Mesothelial cell of epicardium (in vitro differentiated cells): ENCODE measurements around the gene DRC7. TPM values are rescaled to one million over a fixed set of nuclear protein-coding genes. Genes with fewer than 3 reads are reported as not detected.

Source experiments
- DNase-seq, 2 experiments: peaks; one replicate each; pipeline ENCODE4 v3.0.0; 2021; ENCODE audit warnings: low spot score in 2 of 2; ENCODE audit not compliant: unreplicated experiment in 2 of 2
- H3K27ac Mint-ChIP-seq: 2 replicates; pipeline ENCODE4 v1.8.0; 2021; ENCODE audit warnings: mixed read lengths
- H3K27me3 Mint-ChIP-seq: 2 replicates; pipeline ENCODE4 v1.8.0; 2021; ENCODE audit warnings: low read depth, mixed read lengths
- H3K36me3 Mint-ChIP-seq: 2 replicates; pipeline ENCODE4 v1.8.0; 2021; ENCODE audit warnings: mixed read lengths
- H3K4me1 Mint-ChIP-seq: 2 replicates; pipeline ENCODE4 v1.8.0; 2021; ENCODE audit warnings: mixed read lengths
- H3K4me3 Mint-ChIP-seq: 2 replicates; pipeline ENCODE4 v1.8.0; 2021; ENCODE audit warnings: mild to moderate bottlenecking, moderate library complexity, mixed read lengths
- H3K9me3 Mint-ChIP-seq: 2 replicates; pipeline ENCODE4 v1.8.0; 2021; ENCODE audit warnings: mixed read lengths
- CTCF ChIP-seq: fragments of 200-600 bp; sonication (generic); IDR thresholded peaks from one replicate; pipeline ENCODE4 v1.5.0; 2021; ENCODE audit warnings: antibody characterized with exemption; ENCODE audit not compliant: unreplicated experiment
- total RNA-seq: library from RNA; stranded (reverse); gene quantifications from 3 replicates; pipeline ENCODE4 v1.2.1, GENCODE V29; 2021

DRC7 gene
- total RNA-seq, 1 donor from 2014 or later: not detected

- H3K27ac Mint-ChIP-seq: no peak overlapping the region
- TF ChIP-seq CTCF: no peak
- H3K4me3 Mint-ChIP-seq: no peak overlapping the region
- H3K9me3 Mint-ChIP-seq: no peaks in the 10 kb centered on the region
- H3K4me1 Mint-ChIP-seq: peaks cover 9% of the 10 kb centered on the region
- peaks cover 13% of the 10 kb centered on the region for H3K36me3 Mint-ChIP-seq
- DNase-seq: no peak
- H3K27me3 Mint-ChIP-seq: no peaks in the 10 kb centered on the region
These were observed 62.1 kb downstream of the DRC7 start for GRCh38 chr16:57756424-57757325.

GRCh38 chr16:57757326-57757786 is 62.8 kb downstream of the DRC7 start:
- peaks cover 9% of the 10 kb centered on the region for H3K4me1 Mint-ChIP-seq
- no peaks in the 10 kb centered on the region for H3K9me3 Mint-ChIP-seq
- TF ChIP-seq CTCF: peak; percentile 97
- H3K36me3 Mint-ChIP-seq: peaks cover 10% of the 10 kb centered on the region
- H3K27me3 Mint-ChIP-seq: no peaks in the 10 kb centered on the region
- DNase-seq: peak; percentile 70 to 92
- no peak overlapping the region for H3K27ac Mint-ChIP-seq
- no peak overlapping the region for H3K4me3 Mint-ChIP-seq

GRCh38 chr16:57757883-57758282 is 63.3 kb downstream of the DRC7 start:
- Mint-ChIP-seq H3K27ac (no peak overlapping the region), H3K9me3 (no peaks in the 10 kb centered on the region), H3K4me1 (peaks cover 9% of the 10 kb centered on the region), H3K4me3 (no peak overlapping the region), H3K36me3 (peaks cover 10% of the 10 kb centered on the region), H3K27me3 (no peaks in the 10 kb centered on the region)
- no peak for DNase-seq
- TF ChIP-seq CTCF: no peak

GRCh38 chr16:57758331-57759117 is 63.9 kb downstream of the DRC7 start:
- Mint-ChIP-seq H3K27me3 (no peaks in the 10 kb centered on the region), H3K4me3 (no peak overlapping the region), H3K4me1 (peaks cover 13% of the 10 kb centered on the region), H3K27ac (no peak overlapping the region), H3K9me3 (no peaks in the 10 kb centered on the region), H3K36me3 (peaks cover 10% of the 10 kb centered on the region)
- TF ChIP-seq CTCF: no peak
- no peak for DNase-seq

GRCh38 chr16:57759131-57759530 is 64.5 kb downstream of the DRC7 start:
- TF ChIP-seq CTCF: no peak
- H3K9me3 Mint-ChIP-seq: no peaks in the 10 kb centered on the region
- no peak for DNase-seq
- no peaks in the 10 kb centered on the region for H3K27me3 Mint-ChIP-seq
- H3K4me1 Mint-ChIP-seq: peaks cover 13% of the 10 kb centered on the region
- H3K36me3 Mint-ChIP-seq: peaks cover 9% of the 10 kb centered on the region
- H3K4me3 Mint-ChIP-seq: no peak overlapping the region
- H3K27ac Mint-ChIP-seq: no peak overlapping the region
